K562 (cell line): ENCODE data around the gene KLHL22. TPM values are rescaled to one million over a fixed set of nuclear protein-coding genes. Genes with fewer than 3 reads are reported as not detected.

ENCODE experiments used
- ATAC-seq: fragments of 200-7000 bp; cut with Tn5 transposase; 3 replicates; pipeline ENCODE4 v1.9.1; 2020; ENCODE audit warnings: moderate library complexity
- BruUV-seq: library from RNA; stranded (reverse); fragments of 400-500 nt; replicated peaks from 2 replicates; lab custom pipeline; 2021; lab: Mats Ljungman, UMichigan
- CTCF ChIA-PET: fragments of 300-600 bp; formaldehyde crosslinking; extraction: SDS; loops from one replicate; lab custom pipeline; 2021; ENCODE audit warnings: low intra/inter-chr PET ratio; lab: Yijun Ruan, JAX
- POLR2A ChIA-PET: fragments of 300-600, 350-650 bp; sonication (Branson Sonifier 250); formaldehyde crosslinking; extraction: SDS; loops from one replicate; lab custom pipeline; 2021; ENCODE audit warnings: antibody characterized with exemption, inconsistent platforms; lab: Yijun Ruan, JAX
- DNase-seq, 4 experiments: peaks; one replicate each; pipeline versions ENCODE4 v3.0.0 to v3.0.0-alpha.2; 2011 to 2018; ENCODE audit warnings: low spot score in 3 of 4, mixed read lengths in 3 of 4; ENCODE audit errors: extremely low read depth in 1 of 4
- FAIRE-seq: peaks from 2 replicates; lab custom pipeline; 2011; peaks lifted over from hg19 to GRCh38; lab: Jason Lieb, UNC
- H2AFZ ChIP-seq: 2 replicates; pipeline ENCODE4 v1.6.0; 2011; ENCODE audit warnings: low read depth, low read length, control low read depth, inconsistent platforms
- H3K27ac ChIP-seq: fragments of 200-600 bp; 3 replicates; pipeline ENCODE4 v1.8.0; 2011; ENCODE audit warnings: low read depth, mild to moderate bottlenecking, control low read depth, inconsistent platforms, low read length, moderate library complexity, mixed read lengths; ENCODE audit errors: extremely low read depth
- H3K27me3 ChIP-seq, 2 experiments: fragments of 300-600 bp in 1 of 2; 2 replicates in 1 of 2; 3 replicates in 1 of 2; pipeline versions ENCODE4 v1.6.0 to v1.8.0; 2011; ENCODE audit warnings: inconsistent platforms in 2 of 2, low read length in 2 of 2, mild to moderate bottlenecking in 1 of 2, mixed read lengths in 1 of 2, moderate library complexity in 1 of 2; ENCODE audit not compliant: control insufficient read depth in 2 of 2, insufficient read depth in 2 of 2
- H3K36me3 ChIP-seq: fragments of 300-600 bp; 3 replicates; pipeline ENCODE4 v1.8.0; 2011; ENCODE audit warnings: mild to moderate bottlenecking, low read length, inconsistent platforms; ENCODE audit not compliant: control insufficient read depth, insufficient read depth
- H3K4me1 ChIP-seq, 2 experiments: fragments of 200-600 bp in 1 of 2; replicated peaks in 1 of 2; 2 replicates in 1 of 2; 3 replicates in 1 of 2; pipeline versions ENCODE4 v1.5.1 to v1.8.0; 2011; ENCODE audit warnings: inconsistent platforms in 2 of 2, low read length in 2 of 2, mild to moderate bottlenecking in 1 of 2, mixed read lengths in 1 of 2, moderate library complexity in 1 of 2; ENCODE audit not compliant: control insufficient read depth in 2 of 2, insufficient read depth in 2 of 2
- H3K4me2 ChIP-seq: 2 replicates; pipeline ENCODE4 v1.6.1; 2011; ENCODE audit warnings: low read length, control low read depth, inconsistent platforms, mixed read lengths; ENCODE audit not compliant: insufficient read depth
- H3K4me3 ChIP-seq: fragments of 200-600 bp; sonication (generic), shearing (Covaris generic); 2 replicates; pipeline ENCODE4 v1.5.1; 2016; ENCODE audit warnings: control low read depth, inconsistent platforms
- H3K79me2 ChIP-seq: fragments of 200-600 bp; 3 replicates; pipeline ENCODE4 v1.8.0; 2011; ENCODE audit warnings: low read length, inconsistent platforms; ENCODE audit not compliant: control insufficient read depth, insufficient read depth
- H3K9ac ChIP-seq, 2 experiments: 2 replicates each; pipeline versions ENCODE4 v1.6.0 to v1.6.1; 2011; ENCODE audit warnings: low read depth in 2 of 2, low read length in 2 of 2, control low read depth in 1 of 2, inconsistent platforms in 1 of 2, mild to moderate bottlenecking in 1 of 2, mixed read lengths in 1 of 2; ENCODE audit not compliant: insufficient read depth in 1 of 2
- H3K9me1 ChIP-seq: one replicate; pipeline ENCODE4 v1.6.0; 2011; ENCODE audit warnings: inconsistent platforms, mild to moderate bottlenecking, low read length, moderate library complexity; ENCODE audit not compliant: control insufficient read depth, insufficient read depth
- H3K9me3 ChIP-seq: replicated peaks from 2 replicates; pipeline ENCODE4 v1.5.1; 2011; ENCODE audit warnings: low read depth, low read length, inconsistent platforms; ENCODE audit not compliant: control insufficient read depth, insufficient read depth
- H4K20me1 ChIP-seq: replicated peaks from 2 replicates; pipeline ENCODE4 v1.6.1; 2011; ENCODE audit warnings: low read length, inconsistent platforms, mixed read lengths; ENCODE audit not compliant: control insufficient read depth, insufficient read depth
- CHD1 ChIP-seq: fragments of 200-600 bp; sonication (generic); IDR thresholded peaks from one replicate; pipeline ENCODE4 v1.6.1; 2012; ENCODE audit warnings: mild to moderate bottlenecking, moderate library complexity, low read length, inconsistent platforms
- FOXK1 ChIP-seq: sonication (generic); formaldehyde crosslinking; IDR thresholded peaks from 2 replicates; pipeline ENCODE4 v1.8.0; 2022; ENCODE audit warnings: missing genetic modification reagents, mild to moderate bottlenecking, borderline replicate concordance
- HDAC8 ChIP-seq: fragments of 450-650 bp; IDR thresholded peaks from 2 replicates; pipeline ENCODE4 v1.6.1; 2016; ENCODE audit warnings: mild to moderate bottlenecking, missing genetic modification characterization, moderate library complexity, missing compliant biosample characterization
- ILF3 ChIP-seq: fragments of 450-650 bp; IDR thresholded peaks from 2 replicates; pipeline ENCODE4 v1.6.1; 2018; ENCODE audit warnings: antibody characterized with exemption, mild to moderate bottlenecking, moderate library complexity, borderline replicate concordance
- L3MBTL2 ChIP-seq: fragments of 450-650 bp; IDR thresholded peaks from 2 replicates; pipeline ENCODE4 v1.6.1; 2016; ENCODE audit warnings: mild to moderate bottlenecking, moderate library complexity
- NFRKB ChIP-seq: fragments of 450-650 bp; IDR thresholded peaks from 2 replicates; pipeline ENCODE4 v1.6.1; 2016; ENCODE audit warnings: low read depth
- PTBP1 ChIP-seq: fragments of 200-400 bp; formaldehyde crosslinking; IDR thresholded peaks from 2 replicates; pipeline ENCODE4 v1.6.1; 2017; ENCODE audit warnings: low read depth, low read length
- SMARCC2 ChIP-seq: fragments of 450-650 bp; IDR thresholded peaks from 2 replicates; pipeline ENCODE4 v1.6.1; 2017; ENCODE audit warnings: antibody characterized with exemption, moderate library complexity, mild to moderate bottlenecking, low read depth
- TBL1XR1 ChIP-seq, 2 experiments: IDR thresholded peaks; 2 replicates each; pipeline ENCODE4 v1.6.1; 2012; ENCODE audit warnings: improper control_type of control experiment in 2 of 2, low read length in 2 of 2, mild to moderate bottlenecking in 1 of 2
- WHSC1 ChIP-seq: IDR thresholded peaks from one replicate; pipeline ENCODE4 v1.6.1; 2012; ENCODE audit warnings: low read length, control low read depth, inconsistent platforms
- ZNF384 ChIP-seq: IDR thresholded peaks from 2 replicates; pipeline ENCODE4 v1.6.1; 2012; ENCODE audit warnings: low read depth, low read length, improper control_type of control experiment
- WGBS: fragments of 100-300 bp; shearing (Covaris generic); methylation state at CpG from one replicate; pipeline ENCODE4 v1.1.6; 2016; ENCODE audit warnings: low coverage, mixed read lengths; ENCODE audit not compliant: insufficient coverage; ENCODE audit errors: missing lambda C conversion rate; 5-methylcytosine and 5-hydroxymethylcytosine counted together
- in situ Hi-C: fragments of 300-500 bp; cut with MboI; formaldehyde crosslinking; loops from 4 replicates; pipeline ENCODE4 v1.15.0; 2018; ENCODE audit warnings: inconsistent platforms, mixed read lengths
- intact Hi-C: fragments of 100-400 bp; cut with micrococcal nuclease; formaldehyde crosslinking; loops from 2 replicates; pipeline ENCODE4 v1.14.2; 2022
- polyA plus RNA-seq, 8 experiments: library from polyadenylated mRNA; depleted of rRNA in 4 of 8; stranded (reverse) in 5 of 8; unstranded in 3 of 8; fragments of >200 nt; fragmentation: Nextera tagmentation in 2 of 8; fragmentation: Illumina TruSeq in 1 of 8; extraction: Ambion mirVana in 2 of 8; extraction: Trizol in 1 of 8; gene quantifications; 2 replicates each; pipeline versions ENCODE4 v1.2.1 to v1.2.3, GENCODE V29; 2011 to 2014; ENCODE audit warnings: inconsistent platforms in 1 of 8, missing spikeins in 1 of 8
- total RNA-seq, 7 experiments: library from RNA; depleted of rRNA in 6 of 7; stranded (reverse); fragments of >200 nt in 6 of 7; fragmentation: Illumina TruSeq in 2 of 7; extraction: Trizol in 2 of 7; gene quantifications; 2 replicates each; pipeline versions ENCODE4 v1.2.1 to v1.2.3, GENCODE V29; 2011 to 2021; ENCODE audit warnings: low replicate concordance in 1 of 7
- TF ChIP-seq, protein P1 (sequence below), 2 experiments: fragments of 150-350 bp in 1 of 2; IDR thresholded peaks; 2 replicates each; pipeline ENCODE4 v1.6.1; 2012 to 2016; ENCODE audit warnings: low read depth in 2 of 2, low read length in 2 of 2, mild to moderate bottlenecking in 1 of 2, moderate library complexity in 1 of 2
- TF ChIP-seq, protein P2 (sequence below), 2 experiments: fragments of 200-800 bp in 1 of 2; sonication (Bioruptor generic) in 1 of 2; sonication (generic) in 1 of 2; formaldehyde crosslinking in 1 of 2; IDR thresholded peaks in 1 of 2; conservative IDR thresholded peaks in 1 of 2; 2 replicates each; pipeline versions ENCODE4 v1.5.0 to v1.6.1; 2016 to 2020; ENCODE audit warnings: missing compliant biosample characterization in 1 of 2, missing genetic modification characterization in 1 of 2, missing genetic modification reagents in 1 of 2

Gene KLHL22
- total and polyA plus RNA-seq, 9 of the 15 experiments (the other 6 are each of a cell fraction or from before 2014, with no cell fraction given), result 1.3 to 25.6 (median 15.2) TPM

DNA sequence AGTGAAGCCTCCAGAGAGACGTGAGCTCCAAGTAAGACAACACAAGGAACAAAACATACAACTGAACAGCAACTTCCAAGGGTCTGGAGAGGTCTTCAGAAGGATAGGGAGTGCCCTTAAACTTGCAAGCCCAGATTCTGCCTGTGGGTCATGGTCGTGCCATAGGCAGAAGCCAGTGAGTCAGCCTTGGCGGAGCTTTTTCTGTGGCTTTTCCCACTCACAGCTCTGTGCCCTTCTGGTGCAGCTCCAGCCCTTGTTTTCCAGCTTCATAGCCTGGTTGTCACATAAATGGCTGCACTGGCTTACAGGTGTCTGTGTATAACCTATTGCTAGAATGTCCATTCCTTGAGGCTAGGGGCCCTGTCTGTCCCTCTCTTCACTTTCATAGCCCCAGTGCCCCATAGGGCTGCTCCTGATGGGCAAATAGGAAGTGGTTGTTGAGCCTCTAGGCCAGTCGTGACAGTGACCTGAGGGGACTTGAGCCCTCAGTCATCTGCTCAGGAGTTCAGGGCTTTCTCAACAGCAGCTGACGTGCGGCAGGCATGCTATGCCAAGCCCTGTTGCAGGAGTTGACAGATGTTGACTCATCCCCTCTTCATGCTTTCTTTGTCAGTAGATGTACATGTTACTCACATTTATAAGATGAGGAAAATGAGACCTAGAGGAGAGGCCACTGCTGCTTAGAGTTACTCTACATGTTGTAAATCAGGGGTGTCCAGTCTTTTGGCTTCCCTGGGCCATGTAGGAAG, 19.2 kb upstream of the KLHL22 start (continued):
- no peak for TF ChIP-seq ILF3
- TF ChIP-seq, all 486 proteins: peak for 10

DNA sequence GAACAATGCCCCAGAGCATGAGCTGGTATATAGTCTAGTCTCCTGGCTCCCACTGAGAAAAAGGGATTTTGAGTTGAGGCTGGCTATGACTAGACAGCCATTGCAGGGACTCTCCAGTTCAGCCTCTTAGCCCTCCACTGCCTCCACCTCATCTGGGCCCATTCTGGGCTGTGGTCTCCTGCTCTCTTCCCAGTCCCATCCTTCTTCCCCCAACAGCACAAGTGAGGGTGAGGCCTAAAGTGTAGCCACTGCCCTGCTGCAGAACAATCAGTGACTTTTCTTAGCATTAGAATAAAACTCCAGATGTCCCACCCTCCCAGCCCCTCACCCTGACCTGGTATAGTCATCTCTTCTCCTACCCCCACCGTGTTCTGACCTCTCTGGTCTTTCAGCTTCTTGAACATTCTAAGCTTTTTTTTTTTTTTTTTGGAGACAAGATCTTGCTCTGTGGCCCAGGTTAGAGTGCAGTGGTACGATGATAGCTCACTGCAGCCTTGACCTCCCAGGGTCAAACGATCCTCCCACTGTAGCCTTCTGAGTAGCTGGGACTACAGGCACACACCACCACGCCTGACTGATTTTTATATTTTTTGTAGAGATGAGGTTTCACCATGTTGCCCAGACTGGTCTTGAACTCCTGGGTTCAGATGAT, 16.1 kb upstream of the KLHL22 start:
- Histone ChIP-seq H3K79me2 (peaks cover 91% of the 10 kb centered on the region), H3K9ac (peak overlapping the region in 1 of 2 experiments; percentile 53; a peak in 1 of 4 replicates), H3K36me3 (peaks cover 61% of the 10 kb centered on the region), H3K27me3 (no peaks in the 10 kb centered on the region), H3K4me1 (peaks cover 42 to 47% of the 10 kb centered on the region in 2 experiments), H2AFZ (no peak overlapping the region), H3K9me1 (peaks cover 22% of the 10 kb centered on the region), H3K27ac (peak overlapping the region; percentile 10; the same call in 1 of the 3 replicates), H3K4me3 (no peak overlapping the region), H3K9me3 (no peaks in the 10 kb centered on the region), H4K20me1 (peaks cover 65% of the 10 kb centered on the region), H3K4me2 (peak overlapping the region; percentile 27)
- DNase-seq (peak in 3 of 4 experiments; percentile 56 to 78 (median 58)), ATAC-seq (no peak), FAIRE-seq (no peak)
- no TSS peak for BruUV-seq
- TF ChIP-seq NFRKB (no peak), SMARCC2 (no peak), WHSC1 (peak; percentile 95), FOXK1 (no peak), HDAC8 (no peak), TBL1XR1 (IDR thresholded peaks at IDR 0.05; ENCODE audit: low read length in 2 of 2) (0 out of 4 replicates have a peak, but pooled peaks of 1 of the 2 experiments have one; percentile 53), PTBP1 (0 out of 2 replicates have a peak, but pooled peaks have one; percentile 19), CHD1 (peak; percentile 57), L3MBTL2 (no peak), ZNF384 (peak; percentile 94)
- TF ChIP-seq, protein P1, sequence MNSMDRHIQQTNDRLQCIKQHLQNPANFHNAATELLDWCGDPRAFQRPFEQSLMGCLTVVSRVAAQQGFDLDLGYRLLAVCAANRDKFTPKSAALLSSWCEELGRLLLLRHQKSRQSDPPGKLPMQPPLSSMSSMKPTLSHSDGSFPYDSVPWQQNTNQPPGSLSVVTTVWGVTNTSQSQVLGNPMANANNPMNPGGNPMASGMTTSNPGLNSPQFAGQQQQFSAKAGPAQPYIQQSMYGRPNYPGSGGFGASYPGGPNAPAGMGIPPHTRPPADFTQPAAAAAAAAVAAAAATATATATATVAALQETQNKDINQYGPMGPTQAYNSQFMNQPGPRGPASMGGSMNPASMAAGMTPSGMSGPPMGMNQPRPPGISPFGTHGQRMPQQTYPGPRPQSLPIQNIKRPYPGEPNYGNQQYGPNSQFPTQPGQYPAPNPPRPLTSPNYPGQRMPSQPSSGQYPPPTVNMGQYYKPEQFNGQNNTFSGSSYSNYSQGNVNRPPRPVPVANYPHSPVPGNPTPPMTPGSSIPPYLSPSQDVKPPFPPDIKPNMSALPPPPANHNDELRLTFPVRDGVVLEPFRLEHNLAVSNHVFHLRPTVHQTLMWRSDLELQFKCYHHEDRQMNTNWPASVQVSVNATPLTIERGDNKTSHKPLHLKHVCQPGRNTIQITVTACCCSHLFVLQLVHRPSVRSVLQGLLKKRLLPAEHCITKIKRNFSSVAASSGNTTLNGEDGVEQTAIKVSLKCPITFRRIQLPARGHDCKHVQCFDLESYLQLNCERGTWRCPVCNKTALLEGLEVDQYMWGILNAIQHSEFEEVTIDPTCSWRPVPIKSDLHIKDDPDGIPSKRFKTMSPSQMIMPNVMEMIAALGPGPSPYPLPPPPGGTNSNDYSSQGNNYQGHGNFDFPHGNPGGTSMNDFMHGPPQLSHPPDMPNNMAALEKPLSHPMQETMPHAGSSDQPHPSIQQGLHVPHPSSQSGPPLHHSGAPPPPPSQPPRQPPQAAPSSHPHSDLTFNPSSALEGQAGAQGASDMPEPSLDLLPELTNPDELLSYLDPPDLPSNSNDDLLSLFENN (IDR thresholded peaks at IDR 0.05; ENCODE audit: low read depth in 2 of 2, low read length in 2 of 2), result peak in 1 of 2 experiments; percentile 6; a peak in 1 of 4 replicates
- TF ChIP-seq, protein P2, sequence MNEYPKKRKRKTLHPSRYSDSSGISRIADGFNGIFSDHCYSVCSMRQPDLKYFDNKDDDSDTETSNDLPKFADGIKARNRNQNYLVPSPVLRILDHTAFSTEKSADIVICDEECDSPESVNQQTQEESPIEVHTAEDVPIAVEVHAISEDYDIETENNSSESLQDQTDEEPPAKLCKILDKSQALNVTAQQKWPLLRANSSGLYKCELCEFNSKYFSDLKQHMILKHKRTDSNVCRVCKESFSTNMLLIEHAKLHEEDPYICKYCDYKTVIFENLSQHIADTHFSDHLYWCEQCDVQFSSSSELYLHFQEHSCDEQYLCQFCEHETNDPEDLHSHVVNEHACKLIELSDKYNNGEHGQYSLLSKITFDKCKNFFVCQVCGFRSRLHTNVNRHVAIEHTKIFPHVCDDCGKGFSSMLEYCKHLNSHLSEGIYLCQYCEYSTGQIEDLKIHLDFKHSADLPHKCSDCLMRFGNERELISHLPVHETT (CRISPR knock-in tag; conservative IDR thresholded peaks at IDR 0.05 in 1 of 2, IDR thresholded peaks at IDR 0.05 in 1 of 2), result no peak
- intact Hi-C loops (no loop called here), in situ Hi-C loops (no loop called here)
- ChIA-PET CTCF (interaction anchor here (0.6 kb wide), 1 partner anchor 986 kb away, joined by 3 read pairs; no protein-coding TSS in a partner anchor), POLR2A (interaction anchor here (0.6 to 39.5 kb wide), 10 partner anchors 9 to 237 kb away, joined by 3 to 1693 read pairs (median 4); no protein-coding TSS in a partner anchor)
- WGBS, result 13% methylated on average over 4 of the region's 4 CpGs
